H1 (cell line): ENCODE data around the gene PIM2. TPM values are rescaled to one million over a fixed set of nuclear protein-coding genes. Genes with fewer than 3 reads are reported as not detected.

ENCODE experiments used
- BRCA1 ChIP-seq: IDR thresholded peaks from 2 replicates; pipeline ENCODE4 v1.6.1; 2012; ENCODE audit warnings: low read depth, low read length, improper control_type of control experiment
- CHD7 ChIP-seq: fragments of 300-600 bp; sonication (generic); IDR thresholded peaks from 2 replicates; pipeline ENCODE4 v1.7.1; 2012; ENCODE audit warnings: low read length, moderate library complexity, mild to moderate bottlenecking, inconsistent platforms; ENCODE audit not compliant: insufficient replicate concordance
- E2F6 ChIP-seq: IDR thresholded peaks from 2 replicates; pipeline ENCODE4 v1.6.1; 2012; ENCODE audit warnings: inconsistent platforms
- PHF8 ChIP-seq: fragments of 200-600 bp; sonication (generic); conservative IDR thresholded peaks from 2 replicates; pipeline ENCODE4 v1.7.1; 2012; ENCODE audit warnings: low read depth, mild to moderate bottlenecking, inconsistent platforms, low read length, moderate library complexity
- SRF ChIP-seq: IDR thresholded peaks from 2 replicates; pipeline ENCODE4 v1.6.1; 2011; ENCODE audit warnings: mild to moderate bottlenecking, low read depth, low read length, moderate library complexity
- polyA plus RNA-seq, 7 experiments: library from polyadenylated mRNA; depleted of rRNA in 3 of 7; stranded (reverse) in 5 of 7; unstranded in 2 of 7; fragments of >200 nt in 5 of 7; fragments of 200-250 nt in 2 of 7; gene quantifications; 1 replicate in 5 of 7; 2 replicates in 1 of 7; 4 replicates in 1 of 7; pipeline versions ENCODE4 v1.2.1 to v1.2.3, GENCODE V29; 2011 to 2013; ENCODE audit warnings: missing spikeins in 2 of 7, mixed read lengths in 2 of 7
- total RNA-seq: library from RNA; stranded (reverse); fragmentation: NEBNext Ultra II Directional; extraction: Animal tissue kit (Norgen Biotek cat#: 25700); gene quantifications from 2 replicates; pipeline ENCODE4 v1.2.1, GENCODE V29; 2021

The PIM2 gene
- total and polyA plus RNA-seq, 2 of the 8 experiments (the other 6 are each of a cell fraction or from before 2014, with no cell fraction given) = 180 to 203 TPM

- no peak for TF ChIP-seq CHD7
- no peak for TF ChIP-seq SRF
- no peak for TF ChIP-seq E2F6
- TF ChIP-seq PHF8 = no peak
- no peak for TF ChIP-seq BRCA1
These were observed 16.7 kb downstream of the PIM2 start (continued) for GRCh38 chrX:48902135-48902534.
